ENCODE data around the gene CELSR2.
"Not testable (repeated sequence)": the region's sequence is repeated elsewhere in the genome, so short reads cannot be mapped to it uniquely, and the experiment has no call there.

GRCh38 chr1:109305991-109306390 lies 56.7 kb downstream of the CELSR2 start:
- TF ChIP-seq CTCF, POLR2A, EP300 (IDR thresholded peaks at IDR 0.05): not testable (repeated sequence)
